Stomach (tissue), 4 donors: ENCODE results near the gene PLPPR4.

Experiments used
- CTCF ChIP-seq, 7 experiments: fragments of 450-650 bp in 4 of 7; fragments of 200-600 bp in 3 of 7; sonication (generic) in 3 of 7; IDR thresholded peaks; one replicate each; pipeline ENCODE4 v1.5.1; 2016 to 2019; ENCODE audit warnings: antibody characterized with exemption in 7 of 7, control low read depth in 2 of 7, mild to moderate bottlenecking in 1 of 7
- EP300 ChIP-seq: sonication (generic); formaldehyde crosslinking; IDR thresholded peaks from one replicate; pipeline ENCODE4 v1.6.1; 2017; ENCODE audit warnings: antibody characterized with exemption
- POLR2A ChIP-seq, 4 donors: fragments of 450-650 bp; IDR thresholded peaks; one replicate each; pipeline ENCODE4 v1.6.1; 2016; ENCODE audit warnings: antibody characterized with exemption in 4 of 4, control low read depth in 2 of 4, mild to moderate bottlenecking in 1 of 4, moderate library complexity in 1 of 4
- POLR2AphosphoS5 ChIP-seq, 3 donors: sonication (generic); formaldehyde crosslinking; IDR thresholded peaks; one replicate each; pipeline ENCODE4 v1.6.1; 2016; ENCODE audit warnings: antibody characterized with exemption in 3 of 3

DNA sequence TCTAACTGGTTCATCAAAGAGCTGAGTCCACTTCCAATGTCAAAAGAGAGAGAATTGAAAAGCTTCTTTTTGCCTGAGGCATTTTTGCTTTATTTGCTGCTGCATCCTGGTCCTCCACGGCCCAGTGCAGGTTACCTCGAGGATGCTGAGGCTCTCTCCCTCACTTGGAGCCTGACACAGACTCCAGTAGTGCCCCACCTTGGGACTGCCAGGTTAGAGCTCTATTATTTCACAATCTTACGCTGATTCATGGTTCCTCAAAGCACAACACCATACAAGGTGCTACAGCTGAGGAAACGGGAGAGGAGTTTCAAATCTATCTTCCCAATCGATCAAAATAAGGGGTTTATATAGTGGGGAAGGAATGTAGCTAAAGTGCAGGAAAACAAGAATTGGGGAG is 13.6 kb upstream of the PLPPR4 start:
- TF ChIP-seq POLR2AphosphoS5 (IDR thresholded peaks at IDR 0.05), result no peak
- no peak for TF ChIP-seq POLR2A (IDR thresholded peaks at IDR 0.05)
- TF ChIP-seq CTCF (IDR thresholded peaks at IDR 0.05), result no peak
- TF ChIP-seq EP300, result no peak
